Peyer's patch (tissue), 4 donors: ENCODE data around the gene NDUFAF4. TPM values are rescaled to one million over a fixed set of nuclear protein-coding genes. Genes with fewer than 3 reads are reported as not detected.

Experiments
- DNase-seq, 3 donors: peaks; one replicate each; pipeline ENCODE4 v3.0.0-alpha.2; 2017 to 2019
- H3K27ac ChIP-seq, 4 donors: fragments of 200-600 bp; sonication (generic); one replicate each; pipeline ENCODE4 v1.5.1; 2016 to 2019
- H3K27me3 ChIP-seq, 2 donors: fragments of 200-600 bp; sonication (generic); one replicate each; pipeline ENCODE4 v1.5.1; 2019
- H3K36me3 ChIP-seq, 3 donors: fragments of 200-600 bp; sonication (generic); one replicate each; pipeline ENCODE4 v1.5.1; 2016 to 2019
- H3K4me1 ChIP-seq, 4 donors: fragments of 200-600 bp; sonication (generic); one replicate each; pipeline ENCODE4 v1.5.1; 2016 to 2019
- H3K4me3 ChIP-seq, 4 donors: fragments of 200-600 bp; sonication (generic); 1 replicate in 3 of 4; 2 replicates in 1 of 4; pipeline ENCODE4 v1.5.1; 2016 to 2019; ENCODE audit warnings: mild to moderate bottlenecking in 1 of 4
- H3K9me3 ChIP-seq, 4 donors: fragments of 200-600 bp; sonication (generic); one replicate each; pipeline ENCODE4 v1.5.1; 2016 to 2019; ENCODE audit warnings: mild to moderate bottlenecking in 1 of 4
- POLR2A ChIP-seq, 2 donors: fragments of 450-650 bp; IDR thresholded peaks; one replicate each; pipeline ENCODE4 v1.5.1; 2017; ENCODE audit warnings: antibody characterized with exemption in 2 of 2, mild to moderate bottlenecking in 2 of 2, moderate library complexity in 2 of 2
- total RNA-seq, 4 donors: library from RNA; depleted of rRNA; stranded (reverse); fragments of >200 nt; gene quantifications; one replicate each; pipeline ENCODE4 v1.1.0, GENCODE V29; 2016
- TF ChIP-seq, protein P1 (sequence below), 6 experiments: fragments of 450-650 bp in 4 of 6; fragments of 200-600 bp in 2 of 6; sonication (generic) in 1 of 6; IDR thresholded peaks; one replicate each; pipeline ENCODE4 v1.5.1; 2017 to 2019; ENCODE audit warnings: antibody characterized with exemption in 6 of 6, mild to moderate bottlenecking in 3 of 6, moderate library complexity in 1 of 6

NDUFAF4 gene
- total RNA-seq: 10 to 100 TPM; 13.2 to 18.9 (median 15.3) TPM

DNA sequence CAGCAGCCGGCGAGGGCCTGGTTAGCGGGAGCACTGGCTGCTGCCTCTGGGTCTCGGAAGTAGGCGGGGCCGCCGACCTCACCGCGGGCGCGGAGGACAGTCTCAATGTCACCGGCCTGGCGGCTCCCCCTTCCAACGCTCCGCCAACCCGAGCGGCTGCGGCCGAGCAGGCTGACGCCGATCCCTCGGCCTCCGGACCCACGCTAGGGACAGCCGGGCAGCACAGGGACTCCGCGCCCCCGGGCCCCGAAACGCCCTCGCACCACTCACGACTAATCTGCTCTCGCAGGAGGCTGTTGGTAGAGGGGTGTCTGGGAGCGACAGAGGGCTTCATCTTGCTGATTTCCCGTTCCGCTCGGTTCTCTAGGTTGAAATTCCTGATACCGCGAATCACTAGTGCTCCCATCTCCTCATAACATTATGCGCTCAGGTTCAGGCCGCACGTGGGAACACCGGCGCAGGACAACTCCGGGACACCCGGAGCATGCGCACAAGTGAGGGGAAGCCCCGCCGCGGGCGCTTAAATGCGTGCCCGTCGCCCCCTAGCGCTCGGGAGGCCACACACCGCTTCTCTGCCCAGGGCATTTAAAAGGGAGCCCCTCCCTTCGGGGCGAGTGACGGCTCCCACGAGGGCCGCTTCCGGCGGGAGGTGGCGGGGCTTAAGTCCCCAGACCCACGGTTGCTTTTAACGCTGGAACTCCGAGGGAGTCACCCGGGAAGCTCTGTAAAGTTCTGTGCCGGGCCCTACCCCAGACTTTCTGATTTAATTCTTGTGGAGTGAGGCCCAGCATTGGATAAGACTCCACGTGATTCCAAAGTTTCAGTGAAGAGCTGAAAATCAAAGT, at the start of gene NDUFAF4:
TSS of gene NDUFAF4 (minus strand) at position 496 of the 845 bp plus-strand sequence. CDS start at position 406, 90 bp downstream.
- TF ChIP-seq, protein P1, sequence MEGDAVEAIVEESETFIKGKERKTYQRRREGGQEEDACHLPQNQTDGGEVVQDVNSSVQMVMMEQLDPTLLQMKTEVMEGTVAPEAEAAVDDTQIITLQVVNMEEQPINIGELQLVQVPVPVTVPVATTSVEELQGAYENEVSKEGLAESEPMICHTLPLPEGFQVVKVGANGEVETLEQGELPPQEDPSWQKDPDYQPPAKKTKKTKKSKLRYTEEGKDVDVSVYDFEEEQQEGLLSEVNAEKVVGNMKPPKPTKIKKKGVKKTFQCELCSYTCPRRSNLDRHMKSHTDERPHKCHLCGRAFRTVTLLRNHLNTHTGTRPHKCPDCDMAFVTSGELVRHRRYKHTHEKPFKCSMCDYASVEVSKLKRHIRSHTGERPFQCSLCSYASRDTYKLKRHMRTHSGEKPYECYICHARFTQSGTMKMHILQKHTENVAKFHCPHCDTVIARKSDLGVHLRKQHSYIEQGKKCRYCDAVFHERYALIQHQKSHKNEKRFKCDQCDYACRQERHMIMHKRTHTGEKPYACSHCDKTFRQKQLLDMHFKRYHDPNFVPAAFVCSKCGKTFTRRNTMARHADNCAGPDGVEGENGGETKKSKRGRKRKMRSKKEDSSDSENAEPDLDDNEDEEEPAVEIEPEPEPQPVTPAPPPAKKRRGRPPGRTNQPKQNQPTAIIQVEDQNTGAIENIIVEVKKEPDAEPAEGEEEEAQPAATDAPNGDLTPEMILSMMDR (IDR thresholded peaks at IDR 0.05): peak; percentile 87 to 98 (median 96)
- peak; percentile 41 to 60 for TF ChIP-seq POLR2A (IDR thresholded peaks at IDR 0.05)
- peaks cover 0 to 25% (median 0%) of the 10 kb centered on the region in 3 donors for H3K36me3 ChIP-seq

DNA sequence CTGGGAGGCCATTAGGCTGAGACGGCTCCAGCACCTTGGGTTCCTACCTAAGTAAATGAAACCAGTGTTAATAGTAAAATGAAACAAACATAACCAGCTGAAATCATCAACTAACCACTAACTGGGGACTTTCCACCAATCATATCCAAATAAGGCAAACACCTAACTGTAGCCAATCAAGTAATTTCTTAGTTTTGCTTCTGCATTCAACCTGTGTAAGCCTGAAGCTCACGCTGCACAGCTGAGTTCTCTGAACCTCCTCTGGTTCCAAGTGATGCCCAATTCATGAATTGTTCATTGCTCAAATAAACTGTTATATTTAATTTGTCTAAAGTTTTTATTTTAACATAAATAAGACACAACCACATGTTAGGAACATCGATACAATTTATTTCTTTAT, 49.4 kb upstream of the NDUFAF4 start:
- H3K9me3 ChIP-seq: no peaks in the 10 kb centered on the region
- no peak overlapping the region for H3K27ac ChIP-seq
- TF ChIP-seq, protein P1 (IDR thresholded peaks at IDR 0.05): no peak
- no peak for TF ChIP-seq POLR2A (IDR thresholded peaks at IDR 0.05)

More for the DNA sequence above, at the start of gene NDUFAF4:
- Histone ChIP-seq H3K4me1 (peaks cover 0 to 28% (median 8%) of the 10 kb centered on the region in 4 donors), H3K27ac (peak within 1 kb of the TSS; percentile 85 to 95 (median 90)), H3K27me3 (no peaks in the 10 kb centered on the region), H3K9me3 (no peaks in the 10 kb centered on the region), H3K4me3 (peak within 1 kb of the TSS; percentile 63 to 93 (median 82))
- DNase-seq: peak; percentile 95 to 99 (median 97)

DNA sequence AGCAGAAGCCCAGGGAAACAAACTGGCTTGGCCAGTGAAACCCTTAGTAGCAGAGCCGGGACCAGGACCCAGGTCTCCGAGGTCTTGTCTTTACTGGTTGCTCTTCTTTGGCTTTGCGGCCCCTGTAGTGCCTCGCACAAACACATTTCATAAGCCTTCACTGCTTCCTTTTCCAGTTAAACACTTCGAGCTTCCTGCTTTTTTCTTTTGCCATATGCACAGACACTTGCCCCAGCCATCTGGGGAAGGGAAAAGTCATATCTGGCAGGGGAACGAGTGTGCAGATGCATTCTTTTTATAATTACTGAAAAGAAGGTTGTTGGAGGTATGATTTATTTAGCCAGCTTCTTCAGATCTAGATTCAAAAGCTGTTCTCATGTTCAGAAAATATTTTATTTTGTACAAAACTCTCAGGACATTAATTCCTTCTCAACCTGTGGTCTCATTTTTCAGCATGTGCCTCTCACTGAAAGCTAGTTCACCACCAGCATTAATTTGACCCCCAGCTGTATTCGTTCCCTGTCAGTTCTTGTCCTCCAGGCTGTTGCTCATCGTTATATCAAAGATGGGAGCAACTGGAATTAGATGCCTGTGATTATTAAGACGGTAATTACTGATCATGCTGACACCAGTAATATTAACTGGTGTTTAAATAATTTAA, 46.0 kb upstream of the NDUFAF4 start:
- H3K4me3 ChIP-seq: no peak overlapping the region
- TF ChIP-seq POLR2A (IDR thresholded peaks at IDR 0.05): no peak
- TF ChIP-seq, protein P1 (IDR thresholded peaks at IDR 0.05): no peak
- H3K4me1 ChIP-seq: no peaks in the 10 kb centered on the region
- H3K27ac ChIP-seq: no peak overlapping the region
- H3K36me3 ChIP-seq: no peaks in the 10 kb centered on the region
- DNase-seq: no peak
- H3K27me3 ChIP-seq: no peaks in the 10 kb centered on the region
- H3K9me3 ChIP-seq: no peaks in the 10 kb centered on the region

More for the DNA sequence above, 49.4 kb upstream of the NDUFAF4 start:
- Histone ChIP-seq H3K36me3 (no peaks in the 10 kb centered on the region), H3K4me1 (no peaks in the 10 kb centered on the region), H3K4me3 (no peak overlapping the region), H3K27me3 (no peaks in the 10 kb centered on the region)
- no peak for DNase-seq

DNA sequence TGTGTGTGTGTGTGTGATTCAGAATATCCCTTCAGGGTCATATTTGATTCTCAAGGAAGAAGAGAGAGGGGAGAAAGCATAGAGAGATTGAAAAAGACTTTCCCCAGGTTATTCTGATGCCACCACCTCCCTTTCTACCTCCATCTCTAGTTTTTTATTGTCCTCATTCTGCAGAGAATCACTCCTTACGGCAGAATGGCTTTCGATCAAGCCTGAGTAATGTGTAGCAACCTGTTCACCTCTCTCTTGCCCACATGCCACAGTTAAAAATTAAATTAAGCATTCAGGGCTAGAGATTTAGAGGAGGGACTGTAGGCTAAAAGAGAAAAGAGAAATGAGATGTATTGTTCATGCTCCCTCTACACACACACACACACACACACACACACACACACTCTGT, 45.0 kb upstream of the NDUFAF4 start:
- no peak for DNase-seq

DNA sequence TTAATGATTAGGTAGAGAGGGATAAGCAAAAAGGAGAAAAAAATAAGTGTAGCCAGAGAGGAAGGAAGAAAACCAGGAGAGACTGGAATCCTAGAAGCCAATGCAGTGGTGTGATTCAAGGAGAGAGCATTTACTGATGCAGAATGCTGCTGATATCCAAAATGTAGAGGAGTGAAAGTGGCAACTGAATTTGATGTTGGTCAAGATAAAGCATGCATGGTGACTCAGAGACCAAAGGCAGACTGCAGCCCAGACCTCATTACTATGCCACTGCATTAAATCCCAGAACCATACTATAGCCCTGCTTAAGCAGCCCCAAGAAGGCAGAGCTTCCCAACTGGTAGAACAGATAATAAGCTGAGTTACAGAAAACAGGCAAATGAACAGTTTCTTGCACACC, 42.6 kb upstream of the NDUFAF4 start:
- TF ChIP-seq POLR2A (IDR thresholded peaks at IDR 0.05): no peak
- TF ChIP-seq, protein P1 (IDR thresholded peaks at IDR 0.05): no peak
- DNase-seq: no peak
- Histone ChIP-seq H3K36me3 (no peaks in the 10 kb centered on the region), H3K4me1 (no peaks in the 10 kb centered on the region), H3K27me3 (no peaks in the 10 kb centered on the region), H3K9me3 (no peaks in the 10 kb centered on the region), H3K4me3 (no peak overlapping the region), H3K27ac (no peak overlapping the region)

More for the DNA sequence above, 45.0 kb upstream of the NDUFAF4 start:
- Histone ChIP-seq H3K9me3 (no peaks in the 10 kb centered on the region), H3K27me3 (no peaks in the 10 kb centered on the region), H3K4me3 (no peak overlapping the region), H3K4me1 (no peaks in the 10 kb centered on the region), H3K36me3 (no peaks in the 10 kb centered on the region), H3K27ac (no peak overlapping the region)
- no peak for TF ChIP-seq POLR2A (IDR thresholded peaks at IDR 0.05)
- TF ChIP-seq, protein P1 (IDR thresholded peaks at IDR 0.05): no peak
